ENCODE measurements around the gene PGD. TPM values are rescaled to one million over a fixed set of nuclear protein-coding genes. Genes with fewer than 3 reads are reported as not detected.

Gene PGD
- total and polyA plus RNA-seq, 2 of the 13 experiments (the other 11 are each of a cell fraction or from before 2014, with no cell fraction given): 64.8 to 210 TPM

- 0 out of 2 replicates have a peak, but pooled peaks have one; percentile 12 for TF ChIP-seq SP140L (CRISPR knock-in tag; IDR thresholded peaks at IDR 0.05; ENCODE audit: borderline replicate concordance)
- TF ChIP-seq, protein P1, sequence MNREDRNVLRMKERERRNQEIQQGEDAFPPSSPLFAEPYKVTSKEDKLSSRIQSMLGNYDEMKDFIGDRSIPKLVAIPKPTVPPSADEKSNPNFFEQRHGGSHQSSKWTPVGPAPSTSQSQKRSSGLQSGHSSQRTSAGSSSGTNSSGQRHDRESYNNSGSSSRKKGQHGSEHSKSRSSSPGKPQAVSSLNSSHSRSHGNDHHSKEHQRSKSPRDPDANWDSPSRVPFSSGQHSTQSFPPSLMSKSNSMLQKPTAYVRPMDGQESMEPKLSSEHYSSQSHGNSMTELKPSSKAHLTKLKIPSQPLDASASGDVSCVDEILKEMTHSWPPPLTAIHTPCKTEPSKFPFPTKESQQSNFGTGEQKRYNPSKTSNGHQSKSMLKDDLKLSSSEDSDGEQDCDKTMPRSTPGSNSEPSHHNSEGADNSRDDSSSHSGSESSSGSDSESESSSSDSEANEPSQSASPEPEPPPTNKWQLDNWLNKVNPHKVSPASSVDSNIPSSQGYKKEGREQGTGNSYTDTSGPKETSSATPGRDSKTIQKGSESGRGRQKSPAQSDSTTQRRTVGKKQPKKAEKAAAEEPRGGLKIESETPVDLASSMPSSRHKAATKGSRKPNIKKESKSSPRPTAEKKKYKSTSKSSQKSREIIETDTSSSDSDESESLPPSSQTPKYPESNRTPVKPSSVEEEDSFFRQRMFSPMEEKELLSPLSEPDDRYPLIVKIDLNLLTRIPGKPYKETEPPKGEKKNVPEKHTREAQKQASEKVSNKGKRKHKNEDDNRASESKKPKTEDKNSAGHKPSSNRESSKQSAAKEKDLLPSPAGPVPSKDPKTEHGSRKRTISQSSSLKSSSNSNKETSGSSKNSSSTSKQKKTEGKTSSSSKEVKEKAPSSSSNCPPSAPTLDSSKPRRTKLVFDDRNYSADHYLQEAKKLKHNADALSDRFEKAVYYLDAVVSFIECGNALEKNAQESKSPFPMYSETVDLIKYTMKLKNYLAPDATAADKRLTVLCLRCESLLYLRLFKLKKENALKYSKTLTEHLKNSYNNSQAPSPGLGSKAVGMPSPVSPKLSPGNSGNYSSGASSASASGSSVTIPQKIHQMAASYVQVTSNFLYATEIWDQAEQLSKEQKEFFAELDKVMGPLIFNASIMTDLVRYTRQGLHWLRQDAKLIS (CRISPR knock-in tag; IDR thresholded peaks at IDR 0.05): no peak
- TF ChIP-seq JARID2 (CRISPR knock-in tag; IDR thresholded peaks at IDR 0.05; ENCODE audit: insufficient replicate concordance): no peak
- TF ChIP-seq ZNF703 (CRISPR knock-in tag; IDR thresholded peaks at IDR 0.05; ENCODE audit: borderline replicate concordance): no peak
- TF ChIP-seq ZNF777 (CRISPR knock-in tag; IDR thresholded peaks at IDR 0.05): peak; percentile 42
- TF ChIP-seq, protein P2, sequence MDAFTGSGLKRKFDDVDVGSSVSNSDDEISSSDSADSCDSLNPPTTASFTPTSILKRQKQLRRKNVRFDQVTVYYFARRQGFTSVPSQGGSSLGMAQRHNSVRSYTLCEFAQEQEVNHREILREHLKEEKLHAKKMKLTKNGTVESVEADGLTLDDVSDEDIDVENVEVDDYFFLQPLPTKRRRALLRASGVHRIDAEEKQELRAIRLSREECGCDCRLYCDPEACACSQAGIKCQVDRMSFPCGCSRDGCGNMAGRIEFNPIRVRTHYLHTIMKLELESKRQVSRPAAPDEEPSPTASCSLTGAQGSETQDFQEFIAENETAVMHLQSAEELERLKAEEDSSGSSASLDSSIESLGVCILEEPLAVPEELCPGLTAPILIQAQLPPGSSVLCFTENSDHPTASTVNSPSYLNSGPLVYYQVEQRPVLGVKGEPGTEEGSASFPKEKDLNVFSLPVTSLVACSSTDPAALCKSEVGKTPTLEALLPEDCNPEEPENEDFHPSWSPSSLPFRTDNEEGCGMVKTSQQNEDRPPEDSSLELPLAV (CRISPR knock-in tag; conservative IDR thresholded peaks at IDR 0.05; ENCODE audit: low read depth): 0 out of 2 replicates have a peak, but pooled peaks have one; percentile 23
- peak; percentile 66; the same call in 1 of the 2 replicates for TF ChIP-seq RNF2 (conservative IDR thresholded peaks at IDR 0.05; ENCODE audit: low read depth)
- no peak for TF ChIP-seq ZNF724P (CRISPR knock-in tag; IDR thresholded peaks at IDR 0.05; ENCODE audit: borderline replicate concordance)
- TF ChIP-seq AGO2 (optimal IDR thresholded peaks at IDR 0.05; ENCODE audit: low read depth, low read length): peak; percentile 19
- no peak for TF ChIP-seq ZNF678 (CRISPR knock-in tag; IDR thresholded peaks at IDR 0.05)
- no peak for TF ChIP-seq GTF2F1 (IDR thresholded peaks at IDR 0.05; ENCODE audit: low read length)
- TF ChIP-seq ZNF362 (CRISPR knock-in tag; IDR thresholded peaks at IDR 0.05; ENCODE audit: borderline replicate concordance): 0 out of 2 replicates have a peak, but pooled peaks have one; percentile 6
- TF ChIP-seq HOXA9 (CRISPR knock-in tag; IDR thresholded peaks at IDR 0.05; ENCODE audit: borderline replicate concordance): peak; percentile 67; the same call in 1 of the 2 replicates
- 0 out of 2 replicates have a peak, but pooled peaks have one; percentile 35 for TF ChIP-seq ZNF672 (CRISPR knock-in tag; IDR thresholded peaks at IDR 0.05)
- no peak for TF ChIP-seq ZFYVE20 (CRISPR knock-in tag; IDR thresholded peaks at IDR 0.05; ENCODE audit: borderline replicate concordance, low read depth)
These were observed 629 bp downstream of the PGD start (continued) for GRCh38 chr1:10399444-10399941.
